Kidney tubule cell (primary cell): Measurements from ENCODE around the gene ZNF213.

Source experiments
- DNase-seq: peaks from one replicate; pipeline ENCODE4 v3.0.0-alpha.2; 2018; ENCODE audit warnings: low spot score

ZNF213 gene

DNA sequence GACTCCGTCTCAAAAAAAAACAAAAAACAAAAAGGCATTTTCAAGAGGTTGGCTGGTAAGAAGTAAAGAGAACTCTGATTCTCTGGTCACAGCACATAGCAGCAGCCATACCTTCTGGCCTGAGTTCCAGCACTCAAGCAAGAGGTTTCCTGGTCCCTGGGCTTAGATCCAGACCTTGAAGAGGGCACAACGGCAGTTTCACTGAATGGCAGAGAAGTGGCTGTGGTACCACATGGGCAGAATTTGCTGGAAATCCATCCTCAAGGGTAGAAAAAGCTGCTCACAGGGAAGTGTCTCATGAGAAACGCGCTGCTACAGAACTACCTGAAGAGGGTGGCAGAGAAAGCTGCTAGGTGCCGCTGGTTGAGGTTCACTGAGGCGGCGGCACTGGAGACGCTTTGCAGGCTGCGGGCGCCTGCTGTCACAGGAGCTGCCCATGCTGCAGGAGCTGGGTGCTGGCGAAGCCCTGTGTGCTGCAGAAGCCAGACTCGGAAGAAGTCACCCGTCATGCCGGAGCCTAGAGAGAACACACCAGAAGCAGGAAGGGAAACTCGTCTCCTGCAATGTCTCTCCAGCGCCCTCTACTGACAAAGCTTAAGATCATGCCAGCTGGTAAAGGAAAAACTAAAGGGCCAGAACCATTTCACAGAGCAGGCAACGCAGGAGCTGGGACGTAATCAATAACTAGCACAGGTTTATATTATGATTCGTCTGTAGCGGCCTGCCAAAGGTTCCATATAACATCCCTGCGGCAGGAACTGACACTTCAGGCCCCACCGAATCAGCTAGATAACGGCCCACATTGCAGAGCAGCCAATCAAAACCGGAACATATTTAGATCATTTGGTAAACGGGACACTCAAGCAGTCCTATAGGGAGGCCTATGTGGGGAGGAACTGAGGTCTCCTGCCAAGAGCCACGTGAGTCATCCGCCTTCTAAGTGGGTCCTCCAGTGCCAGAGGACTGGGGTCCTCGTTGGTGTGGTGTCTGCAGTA is 5.4 kb upstream of the ZNF213 start:
- DNase-seq: peak; percentile 87

DNA sequence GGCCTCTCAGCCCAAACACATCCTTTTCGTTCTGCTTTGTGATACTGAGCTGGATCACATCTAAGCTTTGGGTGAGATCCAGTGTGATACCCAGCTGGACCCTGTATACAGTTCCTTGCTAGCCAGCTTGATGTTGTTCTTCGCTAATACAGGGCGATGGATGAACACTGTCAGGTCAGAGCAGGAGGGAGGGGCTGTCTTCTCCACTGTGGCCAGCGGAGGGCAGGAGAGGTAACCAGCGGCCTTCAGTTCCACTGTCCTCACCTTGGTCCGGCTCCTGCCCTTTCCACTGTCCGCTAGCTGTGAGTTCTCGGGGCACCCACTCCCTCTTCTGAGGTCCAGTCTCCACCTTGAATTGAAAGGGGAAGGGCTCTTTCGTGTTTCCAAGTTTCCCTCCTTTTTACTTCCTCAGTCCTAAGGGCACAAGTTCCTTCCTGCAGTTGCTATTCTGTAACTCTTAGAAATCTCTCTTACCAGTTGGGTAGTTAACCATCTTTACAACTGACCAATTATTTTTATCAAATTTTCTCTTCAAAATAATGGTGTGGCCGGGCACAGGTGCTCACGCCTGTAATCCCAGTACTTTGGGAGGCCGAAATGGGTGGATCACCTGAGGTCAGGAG is 3.0 kb upstream of the ZNF213 start:
- DNase-seq: peak; percentile 52

GRCh38 chr16:3133844-3134243 is 985 bp upstream of the ZNF213 start:
- no peak for DNase-seq

- DNase-seq: no peak
Measured at GRCh38 chr16:3135126-3135715, 392 bp downstream of the ZNF213 start.

- DNase-seq: no peak
Measured at GRCh38 chr16:3137267-3137666, 2.4 kb downstream of the ZNF213 start.

DNA sequence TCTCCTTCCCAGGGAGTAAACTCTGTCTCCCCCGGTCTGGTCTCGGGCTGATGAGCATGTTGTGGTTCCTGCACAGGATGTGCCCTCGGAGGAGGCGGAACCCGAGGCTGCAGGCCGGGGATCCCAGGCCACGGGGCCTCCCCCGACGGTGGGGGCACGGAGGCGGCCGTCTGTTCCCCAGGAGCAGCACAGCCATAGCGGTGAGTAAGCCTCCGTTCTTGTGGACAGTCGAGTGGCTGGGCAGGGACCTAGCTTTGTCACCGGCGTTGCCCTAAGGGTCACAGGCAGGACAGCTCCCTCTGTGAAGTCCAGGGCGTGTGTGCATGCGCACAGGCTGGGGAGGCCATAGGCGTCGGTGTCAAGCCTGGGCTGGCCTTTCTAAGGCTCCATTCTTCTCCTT is 3.5 kb downstream of the ZNF213 start:
- DNase-seq: no peak

GRCh38 chr16:3138823-3139426 is 4.1 kb downstream of the ZNF213 start:
- no peak for DNase-seq

DNA sequence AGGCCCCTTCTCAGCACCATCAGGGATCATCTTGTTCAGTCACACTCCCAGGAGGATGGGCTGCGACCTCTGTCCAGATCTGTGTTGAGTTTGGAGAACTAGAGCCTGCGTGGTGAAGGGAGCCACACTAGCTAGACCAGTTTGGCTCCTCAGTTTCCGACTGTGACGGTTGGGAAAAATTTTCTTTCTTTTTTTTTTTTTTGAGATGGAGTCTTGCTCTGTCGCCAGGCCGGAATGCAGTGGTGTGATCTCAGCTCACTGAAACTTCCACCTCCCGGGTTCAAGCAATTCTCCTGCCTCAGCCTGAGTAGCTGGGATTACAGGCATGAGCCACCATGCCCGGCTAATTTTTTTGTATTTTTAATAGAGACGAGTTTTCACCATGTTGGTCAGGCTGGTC is 4.7 kb downstream of the ZNF213 start:
- DNase-seq: peak; percentile 54

DNA sequence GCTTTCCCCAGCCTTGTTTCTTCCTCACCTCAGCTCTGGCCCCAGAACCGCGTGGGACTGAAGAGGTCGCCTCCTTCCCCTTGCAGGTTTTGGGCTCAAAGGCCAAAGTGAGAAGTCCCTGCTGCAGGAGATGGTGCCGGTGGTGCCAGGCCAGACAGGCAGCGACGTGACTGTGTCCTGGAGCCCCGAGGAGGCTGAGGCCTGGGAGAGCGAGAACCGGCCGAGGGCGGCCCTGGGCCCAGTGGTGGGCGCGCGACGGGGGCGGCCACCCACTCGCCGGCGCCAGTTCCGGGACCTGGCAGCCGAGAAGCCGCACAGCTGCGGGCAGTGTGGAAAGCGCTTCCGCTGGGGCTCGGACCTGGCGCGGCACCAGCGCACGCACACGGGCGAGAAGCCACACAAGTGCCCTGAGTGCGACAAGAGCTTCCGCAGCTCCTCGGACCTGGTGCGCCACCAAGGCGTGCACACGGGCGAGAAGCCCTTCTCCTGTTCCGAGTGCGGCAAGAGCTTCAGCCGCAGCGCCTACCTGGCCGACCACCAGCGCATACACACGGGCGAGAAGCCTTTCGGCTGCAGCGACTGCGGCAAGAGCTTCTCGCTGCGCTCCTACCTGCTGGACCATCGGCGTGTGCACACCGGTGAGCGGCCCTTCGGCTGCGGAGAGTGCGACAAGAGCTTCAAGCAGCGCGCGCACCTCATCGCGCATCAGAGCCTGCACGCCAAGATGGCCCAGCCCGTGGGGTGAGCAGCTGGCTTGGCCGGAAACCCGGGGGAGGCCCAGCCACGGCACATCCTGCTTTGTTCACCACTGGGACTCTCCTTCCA is 6.0 kb downstream of the ZNF213 start:
- DNase-seq: no peak

- DNase-seq: no peak
Measured at GRCh38 chr16:3141781-3142311, 7.0 kb downstream of the ZNF213 start.

DNA sequence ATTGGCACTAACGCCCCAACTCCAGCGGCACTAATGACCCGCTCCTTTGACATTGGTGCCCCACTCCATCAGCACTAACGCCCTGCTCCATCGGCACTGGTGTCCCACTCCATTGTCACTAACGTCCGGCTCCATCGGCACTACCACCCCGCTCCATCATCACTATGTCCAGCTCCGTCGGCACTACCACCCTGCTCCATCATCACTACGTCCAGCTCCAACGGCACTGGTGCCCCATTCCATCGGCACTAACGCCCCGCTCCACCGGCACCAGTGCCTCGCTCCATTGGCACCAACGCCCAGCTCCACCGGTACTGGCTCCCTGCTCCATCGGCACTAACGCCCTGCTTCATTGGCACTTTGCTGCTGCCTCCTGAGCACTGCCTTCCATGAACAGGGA is 7.5 kb downstream of the ZNF213 start:
- DNase-seq: no peak

GRCh38 chr16:3142770-3143169 is 7.9 kb downstream of the ZNF213 start:
- DNase-seq: no peak

DNA sequence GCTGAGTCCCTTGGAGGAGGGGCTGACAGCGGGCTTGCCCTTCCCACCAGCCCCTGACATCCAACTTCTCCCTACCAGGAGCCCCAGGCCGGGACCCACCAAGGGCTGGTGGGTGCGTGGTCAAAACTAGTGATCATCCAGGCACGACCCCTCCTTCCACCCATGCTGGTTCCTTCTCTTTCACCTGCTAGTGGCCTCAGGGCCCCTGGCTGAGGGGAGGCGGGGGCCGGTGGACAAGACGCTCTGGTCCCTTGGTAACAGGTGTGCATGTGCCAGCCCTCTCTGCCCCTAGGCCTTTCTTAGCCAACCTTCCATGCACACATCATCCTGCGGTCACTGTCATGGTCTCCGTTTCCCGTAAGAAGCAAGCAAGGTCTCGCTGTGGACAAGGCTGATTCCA is 8.4 kb downstream of the ZNF213 start:
- no peak for DNase-seq

- DNase-seq: no peak
Measured at GRCh38 chr16:3143598-3144320, 8.9 kb downstream of the ZNF213 start.

DNA sequence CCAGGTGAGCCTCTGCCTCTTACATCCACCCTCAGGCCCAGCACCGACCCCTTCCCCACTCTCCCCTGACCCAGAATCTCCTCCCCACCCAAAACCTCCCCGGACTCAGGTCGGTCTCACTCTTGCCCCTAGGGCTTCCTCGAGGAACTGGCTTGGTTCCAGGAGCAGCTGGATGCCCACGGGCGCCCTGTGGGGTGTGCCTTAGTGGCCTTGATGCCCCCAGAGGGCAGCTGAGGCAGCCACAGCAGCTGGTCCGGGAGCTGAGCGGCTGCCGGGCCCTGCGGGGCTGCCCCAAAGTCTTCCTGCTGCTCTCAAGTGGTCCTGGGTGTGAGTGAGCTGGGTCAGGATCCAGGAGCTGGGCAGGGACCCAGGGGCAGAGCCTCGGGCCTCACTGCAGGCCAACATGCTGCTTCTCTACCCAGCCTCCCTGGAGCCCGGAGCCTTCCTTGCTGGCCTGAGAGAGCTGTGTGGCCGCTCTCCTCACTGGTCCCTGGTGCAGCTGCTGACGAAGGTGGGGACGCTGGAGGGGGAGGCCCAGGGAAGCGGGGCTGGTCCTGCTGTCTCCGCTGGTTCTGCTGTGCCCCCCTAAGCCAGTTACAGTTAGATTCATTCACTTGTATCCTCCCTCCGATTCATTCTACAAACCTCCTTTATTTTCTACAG is 9.6 kb downstream of the ZNF213 start:
- no peak for DNase-seq

DNA sequence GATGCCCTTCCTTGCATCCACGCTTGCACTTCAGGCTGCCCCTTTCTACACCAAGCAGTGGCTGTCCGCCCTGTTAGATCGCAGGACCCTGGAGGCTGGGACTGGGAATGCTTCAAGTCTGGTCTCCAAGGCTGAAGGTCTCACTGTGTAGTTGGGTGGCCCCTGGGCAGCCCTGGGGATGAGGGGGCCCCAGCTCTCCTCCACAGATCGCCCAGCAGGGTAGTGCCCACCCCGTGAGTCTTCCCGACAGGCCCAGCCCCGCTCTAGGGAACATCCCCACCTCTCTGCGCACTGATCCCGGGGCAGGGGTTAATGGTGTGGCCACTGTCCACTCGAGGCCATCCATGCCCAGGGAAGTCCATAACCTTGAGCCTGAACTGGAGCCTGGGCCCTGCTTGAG is 10.3 kb downstream of the ZNF213 start:
- DNase-seq: no peak

- no peak for DNase-seq
Measured at GRCh38 chr16:3145660-3146059, 10.8 kb downstream of the ZNF213 start.

- no peak for DNase-seq
Measured at GRCh38 chr16:3147046-3147756, 12.4 kb downstream of the ZNF213 start.

GRCh38 chr16:3147757-3148104 is 12.9 kb downstream of the ZNF213 start:
- no peak for DNase-seq
